GM19193 (cell line): ENCODE data around the gene TMEM51.

ENCODE experiments used
- POLR2A ChIP-seq: IDR thresholded peaks from 4 replicates; pipeline ENCODE4 v1.6.1; 2011; ENCODE audit not compliant: insufficient read depth, insufficient read length; ENCODE audit errors: extremely low read depth

The TMEM51 gene

GRCh38 chr1:15141935-15142539, 11.5 kb upstream of the TMEM51 start:
- TF ChIP-seq POLR2A = no peak

DNA sequence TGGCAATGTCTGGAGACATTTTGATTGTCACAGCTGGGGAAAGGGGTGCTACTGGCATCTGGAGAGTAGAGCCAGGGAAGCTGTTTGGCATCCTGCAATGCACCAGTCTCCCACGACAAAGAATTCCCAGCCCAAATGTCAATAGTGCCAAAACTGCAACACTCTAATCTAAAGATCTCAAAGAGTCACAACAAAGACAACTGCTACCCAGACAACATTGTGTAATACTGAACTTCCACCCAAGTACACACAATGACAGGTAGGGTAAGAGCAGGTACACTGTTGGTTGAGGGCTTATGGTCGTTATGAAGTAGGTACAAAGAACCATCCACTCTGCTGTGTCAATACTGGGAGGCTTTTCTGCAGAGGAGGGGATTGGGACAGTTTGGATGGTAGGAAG, 8.2 kb upstream of the TMEM51 start:
- TF ChIP-seq POLR2A = no peak

DNA sequence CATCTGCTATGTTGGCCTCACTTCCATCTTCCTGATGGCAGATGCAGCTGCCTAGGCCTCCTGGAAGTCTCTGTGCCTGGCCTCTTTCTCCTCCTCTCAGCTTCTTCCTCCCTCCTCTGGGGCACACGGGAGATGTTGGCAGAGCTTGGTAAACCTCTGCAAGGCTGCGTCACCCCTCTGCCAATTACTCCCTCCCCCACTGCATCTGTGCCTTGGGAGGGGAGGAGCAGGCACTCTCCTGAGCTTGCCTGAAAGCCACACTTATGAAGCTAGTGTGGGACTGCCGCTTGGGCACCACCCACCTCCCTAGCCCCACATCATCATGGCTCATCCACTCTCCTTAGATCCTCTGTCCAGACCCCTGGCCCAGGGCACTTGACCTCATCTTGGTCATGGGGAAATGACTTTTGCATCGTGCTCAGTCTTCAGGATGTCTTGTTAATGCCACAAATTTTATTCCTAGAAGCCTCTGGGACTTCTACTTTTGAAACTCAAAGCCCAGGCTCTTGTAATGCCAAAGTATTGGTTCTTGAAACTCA, 7.3 kb upstream of the TMEM51 start:
- no peak for TF ChIP-seq POLR2A

DNA sequence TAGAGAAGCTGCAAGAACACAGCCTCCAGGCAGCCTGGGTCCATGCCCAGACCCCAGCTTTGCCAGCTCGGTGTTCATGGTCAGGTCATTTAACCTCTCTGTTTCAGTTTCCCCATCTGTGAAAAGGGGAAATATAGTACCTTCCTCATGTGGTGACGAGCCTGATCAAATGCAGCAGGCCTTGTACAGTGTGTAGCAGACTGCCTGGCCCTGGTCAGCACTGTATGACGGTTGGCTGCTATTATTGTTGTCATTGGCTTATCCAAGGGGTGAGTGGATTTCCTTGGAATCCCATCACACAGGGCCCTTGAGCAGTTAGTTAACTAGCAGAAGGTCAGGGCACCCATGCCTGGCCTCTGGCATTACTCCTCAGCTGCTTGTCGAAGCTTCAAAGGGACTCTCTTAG, 6.6 kb upstream of the TMEM51 start:
- TF ChIP-seq POLR2A = no peak

DNA sequence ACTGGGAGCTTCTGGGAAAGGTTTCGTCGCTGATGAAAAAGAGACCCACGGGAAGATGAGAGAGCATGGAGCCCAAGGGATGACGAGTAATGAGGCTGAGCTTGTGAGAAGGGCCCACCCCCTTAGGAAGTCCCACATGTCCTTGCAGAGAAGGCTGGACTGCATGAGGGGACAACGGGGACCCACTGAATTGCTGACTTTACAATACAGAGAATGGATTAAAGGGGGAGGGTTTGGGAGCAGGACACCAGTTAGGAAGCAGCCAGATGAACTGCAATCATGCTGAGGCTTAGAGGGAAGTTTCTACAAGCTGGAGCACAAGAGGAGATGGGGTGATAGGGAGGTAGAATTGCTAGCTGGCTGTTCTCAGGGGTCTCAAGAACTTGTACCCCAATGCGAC, 5.5 kb upstream of the TMEM51 start:
- TF ChIP-seq POLR2A = no peak

DNA sequence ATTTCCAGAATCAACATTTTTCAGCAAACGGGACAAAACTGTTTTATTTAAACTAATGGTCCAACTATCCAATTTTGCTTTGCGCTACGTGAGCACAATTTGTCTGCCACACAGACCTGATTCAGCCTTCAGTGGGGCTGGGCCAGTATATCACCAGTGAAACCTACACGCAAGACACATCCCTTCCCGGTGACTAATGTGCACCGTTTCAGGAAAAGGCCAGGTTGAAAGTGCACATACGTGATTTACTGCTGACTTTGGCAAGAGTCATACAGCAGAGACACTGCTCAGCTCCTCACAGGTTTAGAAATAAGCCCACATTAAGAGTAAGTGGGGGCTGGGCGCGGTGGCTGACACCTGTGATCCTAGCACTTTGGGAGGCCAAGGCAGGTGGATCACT, 5.1 kb upstream of the TMEM51 start:
- TF ChIP-seq POLR2A = no peak

DNA sequence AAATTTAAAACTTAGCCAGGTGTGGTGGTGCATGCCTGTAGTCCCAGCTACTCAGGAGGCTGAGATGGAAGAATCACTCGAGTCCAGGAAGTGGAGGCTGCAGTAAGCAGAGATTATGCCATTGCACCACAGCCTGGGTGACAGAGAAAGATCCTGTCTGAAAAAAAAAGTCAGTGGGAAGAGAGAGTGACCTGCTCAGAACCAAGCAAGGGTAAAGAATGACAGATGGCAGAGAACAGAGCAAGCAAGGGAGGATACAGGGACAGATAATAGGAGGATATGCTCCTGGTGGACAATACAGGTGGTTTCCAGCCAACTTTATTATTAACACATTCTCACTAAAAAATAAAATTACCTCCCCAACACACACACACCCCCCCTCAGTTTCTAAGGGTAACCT, 4.6 kb upstream of the TMEM51 start:
- TF ChIP-seq POLR2A = no peak

- TF ChIP-seq POLR2A = no peak
Observed at GRCh38 chr1:15150376-15150775, 3.2 kb upstream of the TMEM51 start.

DNA sequence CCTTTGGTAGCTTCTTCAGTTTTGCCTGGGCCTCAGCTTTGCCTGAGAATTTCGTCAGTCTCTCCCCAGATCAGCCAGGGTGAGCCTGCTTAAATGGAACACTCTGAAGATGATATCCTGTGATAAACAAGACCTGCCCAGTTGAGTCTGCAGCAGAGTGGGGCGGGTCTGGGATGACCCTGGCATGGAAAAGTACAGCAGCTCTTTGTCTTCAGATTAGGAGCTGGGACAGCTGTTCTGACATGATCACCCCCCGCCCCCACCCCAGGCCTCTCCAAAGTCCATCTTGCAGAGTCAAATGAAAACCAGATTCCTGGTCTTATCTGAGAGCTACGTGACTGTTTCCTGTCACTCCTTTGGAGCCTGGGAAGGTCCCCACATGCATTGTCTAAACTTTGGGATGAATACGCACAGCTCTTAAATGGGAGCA, 2.2 kb upstream of the TMEM51 start:
- TF ChIP-seq POLR2A = no peak

- no peak for TF ChIP-seq POLR2A
Observed at GRCh38 chr1:15151871-15152270, 1.7 kb upstream of the TMEM51 start.

- no peak for TF ChIP-seq POLR2A
Observed at GRCh38 chr1:15152318-15153183, 996 bp upstream of the TMEM51 start.

GRCh38 chr1:15153842-15154479, 414 bp downstream of the TMEM51 start:
- TF ChIP-seq POLR2A = no peak

- no peak for TF ChIP-seq POLR2A
Observed at GRCh38 chr1:15154480-15155036, 1.0 kb downstream of the TMEM51 start.

DNA sequence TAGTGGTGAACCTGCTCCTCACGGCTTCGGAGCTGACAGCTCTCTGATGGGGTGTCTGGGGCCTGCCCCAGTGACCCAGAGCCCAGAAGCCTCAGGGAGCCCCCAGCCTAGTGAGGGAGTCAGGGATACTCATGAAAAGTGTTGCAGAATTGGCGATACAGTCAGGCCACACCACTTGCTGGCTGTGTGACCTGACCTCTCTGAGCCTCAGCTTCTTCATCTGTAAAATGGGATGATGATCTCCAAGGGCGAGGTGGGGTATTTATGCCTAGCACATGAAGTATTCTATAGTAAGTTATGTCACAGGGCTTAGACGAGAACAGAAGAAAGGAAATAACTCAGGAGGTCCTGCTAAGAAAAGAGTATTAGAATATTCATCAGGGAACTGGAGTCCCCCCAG, 1.6 kb downstream of the TMEM51 start:
- no peak for TF ChIP-seq POLR2A
